Gastroesophageal sphincter (tissue), 3 donors: Measurements from ENCODE around the gene VPS35L.

Source experiments
- CTCF ChIP-seq, 4 experiments: fragments of 200-600 bp in 2 of 4; fragments of 450-650 bp in 2 of 4; sonication (generic) in 1 of 4; IDR thresholded peaks; one replicate each; pipeline ENCODE4 v1.5.1; 2017 to 2019; ENCODE audit warnings: antibody characterized with exemption in 4 of 4, mild to moderate bottlenecking in 2 of 4, moderate library complexity in 2 of 4
- EP300 ChIP-seq: sonication (generic); formaldehyde crosslinking; IDR thresholded peaks from one replicate; pipeline ENCODE4 v1.6.1; 2017; ENCODE audit warnings: antibody characterized with exemption, mild to moderate bottlenecking
- POLR2A ChIP-seq, 2 donors: fragments of 450-650 bp; IDR thresholded peaks; one replicate each; pipeline ENCODE4 v1.6.1; 2017; ENCODE audit warnings: antibody characterized with exemption in 2 of 2, mild to moderate bottlenecking in 2 of 2, moderate library complexity in 1 of 2
- POLR2AphosphoS5 ChIP-seq: sonication (generic); formaldehyde crosslinking; IDR thresholded peaks from one replicate; pipeline ENCODE4 v1.6.1; 2017; ENCODE audit warnings: antibody characterized with exemption

- TF ChIP-seq POLR2A (IDR thresholded peaks at IDR 0.05) (no peak), EP300 (no peak), CTCF (IDR thresholded peaks at IDR 0.05) (no peak), POLR2AphosphoS5 (no peak)
These were observed 163.1 kb downstream of the VPS35L start for GRCh38 chr16:19718624-19718965.
